Type B pancreatic cell (in vitro differentiated cells): Measurements from ENCODE around the gene CEP85. TPM values are rescaled to one million over a fixed set of nuclear protein-coding genes. Genes with fewer than 3 reads are reported as not detected.

Experiments
- DNase-seq: peaks from one replicate; pipeline ENCODE4 v3.0.0; 2021; ENCODE audit warnings: mixed read lengths; ENCODE audit not compliant: unreplicated experiment; ENCODE audit errors: extremely low spot score
- H3K27ac Mint-ChIP-seq: 2 replicates; pipeline ENCODE4 v1.8.0; 2021; ENCODE audit warnings: mild to moderate bottlenecking, mixed read lengths
- H3K27me3 Mint-ChIP-seq: 2 replicates; pipeline ENCODE4 v1.8.0; 2021; ENCODE audit warnings: mixed read lengths
- H3K36me3 Mint-ChIP-seq: 2 replicates; pipeline ENCODE4 v1.8.0; 2021; ENCODE audit warnings: mixed read lengths
- H3K4me1 Mint-ChIP-seq: one replicate; pipeline ENCODE4 v1.8.0; 2021; ENCODE audit warnings: mixed read lengths; ENCODE audit not compliant: unreplicated experiment
- H3K4me3 Mint-ChIP-seq: 2 replicates; pipeline ENCODE4 v1.8.0; 2021; ENCODE audit warnings: mild to moderate bottlenecking, mixed read lengths
- H3K9me3 Mint-ChIP-seq: 2 replicates; pipeline ENCODE4 v1.8.0; 2021; ENCODE audit warnings: mixed read lengths
- total RNA-seq: library from RNA; stranded (reverse); gene quantifications from 2 replicates; pipeline ENCODE4 v1.2.1, GENCODE V29; 2021; ENCODE audit warnings: low replicate concordance
- TF ChIP-seq, protein P1 (sequence below): fragments of 200-600 bp; sonication (generic); conservative IDR thresholded peaks from 2 replicates; pipeline ENCODE4 v1.5.0; 2021; ENCODE audit warnings: antibody characterized with exemption, mild to moderate bottlenecking

Gene CEP85
- total RNA-seq, 1 donor from 2014 or later = 26.8 TPM

DNA sequence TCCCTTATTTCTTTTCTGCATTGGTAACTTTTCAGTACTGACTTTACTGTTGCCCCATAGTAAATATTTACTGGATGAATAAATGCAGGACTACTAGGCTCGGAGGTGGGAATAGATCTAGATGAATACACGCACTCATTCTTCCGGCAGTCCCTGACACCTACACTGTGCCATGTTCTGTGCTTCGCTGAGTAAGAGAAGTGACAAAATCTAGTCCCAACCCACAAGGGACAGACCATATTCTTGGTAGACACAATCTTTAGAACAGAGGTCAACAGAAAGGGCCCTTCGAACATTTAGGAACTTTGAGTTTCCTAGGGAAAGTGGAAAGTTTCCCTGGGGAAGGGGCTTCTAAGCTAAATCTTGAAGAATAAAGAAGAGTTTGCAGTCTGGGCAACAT is 80.5 kb downstream of the CEP85 start:
- H3K4me1 Mint-ChIP-seq = peaks cover 18% of the 10 kb centered on the region
- H3K27ac Mint-ChIP-seq = no peak overlapping the region

DNA sequence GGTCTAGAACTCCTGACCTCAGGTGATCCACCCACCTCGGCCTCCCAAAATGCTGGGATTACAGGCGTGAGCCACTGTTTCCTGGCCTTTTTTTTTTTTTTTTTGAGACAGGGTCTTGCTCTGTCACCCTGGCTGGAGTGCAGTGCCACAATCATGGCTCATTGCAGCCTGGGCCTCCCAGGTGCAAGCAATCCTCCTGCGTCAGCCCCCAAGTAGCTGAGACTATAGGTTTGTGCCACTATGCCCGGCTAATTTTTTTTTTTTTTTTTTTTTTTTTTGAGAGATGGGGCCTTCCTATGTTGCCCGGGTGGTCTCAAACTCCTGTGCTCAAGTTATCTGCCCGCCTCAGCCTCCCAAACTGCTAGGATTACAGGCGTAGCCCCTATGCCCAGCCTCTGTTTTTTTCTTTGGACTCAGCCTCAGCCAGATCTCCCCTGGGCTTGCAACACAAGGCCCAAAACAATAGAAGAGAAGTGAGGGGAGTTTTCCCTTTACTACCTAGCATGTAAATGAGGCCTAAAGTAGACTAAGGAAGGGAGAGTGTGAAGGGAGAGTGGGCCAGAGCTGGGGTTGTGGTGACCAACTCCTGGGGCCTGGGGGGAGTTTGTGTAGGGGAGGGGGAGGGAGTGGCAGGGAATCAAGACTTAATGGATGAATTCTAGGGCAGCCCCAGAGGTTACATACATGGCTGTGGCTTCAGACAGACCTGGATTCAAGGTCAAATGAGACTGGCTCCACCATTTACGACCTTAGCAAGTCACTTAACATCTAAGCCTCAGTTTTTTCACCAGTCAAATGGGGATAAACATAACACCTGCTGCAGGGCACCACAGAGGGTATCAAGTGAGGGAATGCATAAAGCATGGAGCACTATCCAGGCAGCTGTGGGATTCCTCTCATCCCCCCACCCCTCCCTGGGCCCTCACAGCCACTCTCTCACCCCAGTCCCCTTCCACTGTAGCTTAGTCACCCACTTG is 82.2 kb downstream of the CEP85 start:
- peaks cover 18% of the 10 kb centered on the region for H3K4me1 Mint-ChIP-seq
- no peak for DNase-seq
- no peak overlapping the region for H3K4me3 Mint-ChIP-seq
- H3K36me3 Mint-ChIP-seq = no peaks in the 10 kb centered on the region
- H3K27me3 Mint-ChIP-seq = peaks cover 8% of the 10 kb centered on the region
- TF ChIP-seq, protein P1, sequence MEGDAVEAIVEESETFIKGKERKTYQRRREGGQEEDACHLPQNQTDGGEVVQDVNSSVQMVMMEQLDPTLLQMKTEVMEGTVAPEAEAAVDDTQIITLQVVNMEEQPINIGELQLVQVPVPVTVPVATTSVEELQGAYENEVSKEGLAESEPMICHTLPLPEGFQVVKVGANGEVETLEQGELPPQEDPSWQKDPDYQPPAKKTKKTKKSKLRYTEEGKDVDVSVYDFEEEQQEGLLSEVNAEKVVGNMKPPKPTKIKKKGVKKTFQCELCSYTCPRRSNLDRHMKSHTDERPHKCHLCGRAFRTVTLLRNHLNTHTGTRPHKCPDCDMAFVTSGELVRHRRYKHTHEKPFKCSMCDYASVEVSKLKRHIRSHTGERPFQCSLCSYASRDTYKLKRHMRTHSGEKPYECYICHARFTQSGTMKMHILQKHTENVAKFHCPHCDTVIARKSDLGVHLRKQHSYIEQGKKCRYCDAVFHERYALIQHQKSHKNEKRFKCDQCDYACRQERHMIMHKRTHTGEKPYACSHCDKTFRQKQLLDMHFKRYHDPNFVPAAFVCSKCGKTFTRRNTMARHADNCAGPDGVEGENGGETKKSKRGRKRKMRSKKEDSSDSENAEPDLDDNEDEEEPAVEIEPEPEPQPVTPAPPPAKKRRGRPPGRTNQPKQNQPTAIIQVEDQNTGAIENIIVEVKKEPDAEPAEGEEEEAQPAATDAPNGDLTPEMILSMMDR = no peak
- H3K9me3 Mint-ChIP-seq = no peaks in the 10 kb centered on the region
- H3K27ac Mint-ChIP-seq = no peak overlapping the region

More for the DNA sequence above, 80.5 kb downstream of the CEP85 start:
- H3K36me3 Mint-ChIP-seq = no peaks in the 10 kb centered on the region
- no peak overlapping the region for H3K4me3 Mint-ChIP-seq
- TF ChIP-seq, protein P1 = no peak
- H3K9me3 Mint-ChIP-seq = no peaks in the 10 kb centered on the region
- H3K27me3 Mint-ChIP-seq = peaks cover 8% of the 10 kb centered on the region
- no peak for DNase-seq

DNA sequence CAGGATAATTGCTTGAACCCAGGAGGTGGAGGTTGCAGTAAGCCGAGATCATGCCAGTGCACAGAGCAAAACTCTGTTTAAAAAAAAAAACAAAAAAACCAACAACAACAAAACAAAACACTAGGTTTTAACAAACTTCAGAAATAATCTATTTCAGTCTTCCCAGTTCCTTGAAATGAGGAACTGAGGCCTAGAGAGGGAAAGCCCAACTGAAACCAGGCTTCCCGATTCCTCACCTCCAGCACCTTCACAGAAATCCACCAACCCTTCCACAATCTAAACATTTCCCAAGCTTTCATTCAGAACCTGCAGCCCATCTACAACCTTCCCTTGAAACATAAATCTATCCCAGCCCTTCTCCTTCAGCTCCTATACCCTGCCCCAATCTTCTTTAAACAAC is 83.1 kb downstream of the CEP85 start:
- Mint-ChIP-seq H3K4me1 (peaks cover 24% of the 10 kb centered on the region), H3K9me3 (no peaks in the 10 kb centered on the region), H3K4me3 (no peak overlapping the region), H3K27me3 (peaks cover 11% of the 10 kb centered on the region), H3K27ac (no peak overlapping the region), H3K36me3 (no peaks in the 10 kb centered on the region)
- TF ChIP-seq, protein P1 = no peak
- DNase-seq = no peak

DNA sequence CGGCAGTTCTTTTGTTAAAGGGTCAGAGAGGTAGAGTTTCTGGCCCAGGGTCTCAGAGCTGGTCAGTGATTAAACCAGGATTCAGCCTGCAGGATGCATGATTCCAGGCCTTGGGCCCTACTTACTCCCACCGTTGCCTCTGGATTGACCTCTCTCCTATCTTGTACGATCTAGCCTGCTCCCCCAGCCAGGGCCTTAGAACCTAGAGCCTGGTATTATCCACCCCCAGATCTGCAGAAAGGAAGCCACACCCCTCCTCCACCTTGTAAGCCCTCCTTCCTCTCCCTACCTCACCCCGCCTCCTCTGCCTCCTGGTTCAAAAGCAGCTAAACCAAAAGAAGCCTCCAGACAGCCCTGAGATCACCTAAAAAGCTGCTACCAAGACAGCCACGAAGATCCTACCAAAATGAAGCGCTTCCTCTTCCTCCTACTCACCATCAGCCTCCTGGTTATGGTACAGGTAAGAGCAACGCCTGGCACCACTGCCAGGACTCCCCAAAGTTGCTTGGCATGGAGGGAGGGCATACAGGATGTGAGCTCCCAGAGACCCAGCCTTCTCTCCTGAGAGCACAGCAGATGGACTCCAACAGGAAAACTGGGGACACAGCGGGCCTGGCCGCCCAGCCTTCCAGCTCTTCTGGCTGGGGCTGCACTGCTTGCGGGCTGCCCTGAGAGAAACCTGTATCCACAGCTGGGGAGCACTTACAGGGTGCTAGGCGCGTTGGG is 83.8 kb downstream of the CEP85 start, which contains the start of gene CD52:
Gene CD52 (plus strand): TSS at position 347 of the 726 bp plus-strand sequence. CDS start 60 bp downstream, at position 407.
- H3K4me1 Mint-ChIP-seq = peaks cover 24% of the 10 kb centered on the region
- TF ChIP-seq, protein P1 = no peak
- H3K27me3 Mint-ChIP-seq = peaks cover 11% of the 10 kb centered on the region
- H3K9me3 Mint-ChIP-seq = no peaks in the 10 kb centered on the region
- no peak within 1 kb of the TSS for H3K4me3 Mint-ChIP-seq
- H3K36me3 Mint-ChIP-seq = no peaks in the 10 kb centered on the region
- DNase-seq = no peak
- no peak within 1 kb of the TSS for H3K27ac Mint-ChIP-seq

DNA sequence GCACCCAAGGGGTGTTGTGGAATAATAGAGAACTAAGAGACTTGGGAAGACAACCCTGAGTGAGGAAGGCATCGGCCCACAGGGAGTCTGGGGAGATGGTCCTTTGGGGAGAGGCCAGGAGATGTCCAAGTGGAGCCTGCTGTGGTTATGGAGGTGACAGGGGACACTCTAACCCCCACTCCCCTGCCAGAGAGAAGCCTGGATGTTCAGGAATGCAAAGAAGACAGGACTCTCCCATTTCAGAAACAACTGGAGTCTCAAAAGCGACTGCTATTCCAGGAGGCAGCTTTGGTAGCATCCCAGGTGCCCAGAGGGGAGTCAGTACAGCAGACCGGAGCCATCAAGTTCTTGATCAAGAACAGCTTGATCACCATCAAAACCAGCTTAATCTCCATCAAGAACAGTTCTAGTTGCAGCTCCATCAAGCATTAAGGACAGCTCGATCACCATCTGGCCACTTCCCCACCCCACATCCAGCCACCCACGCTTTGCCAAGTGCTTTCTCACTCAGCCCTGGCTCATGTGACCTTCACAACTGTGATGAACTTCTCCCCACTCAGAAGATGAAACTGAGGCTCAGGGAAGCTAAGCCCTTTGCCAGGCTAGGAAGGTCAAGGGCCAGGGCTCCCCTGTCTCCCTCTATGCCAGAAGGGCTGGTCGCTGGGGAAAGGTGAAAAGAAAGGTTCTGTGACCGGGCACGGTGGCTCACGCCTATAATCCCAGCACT is 84.5 kb downstream of the CEP85 start:
- Mint-ChIP-seq H3K36me3 (no peaks in the 10 kb centered on the region), H3K27ac (no peak overlapping the region), H3K4me1 (peaks cover 24% of the 10 kb centered on the region), H3K27me3 (peaks cover 5% of the 10 kb centered on the region), H3K4me3 (no peak overlapping the region), H3K9me3 (no peaks in the 10 kb centered on the region)
- no peak for DNase-seq
- TF ChIP-seq, protein P1 = no peak
